Right cardiac atrium (tissue), 5 donors: Measurements from ENCODE around the gene CPZ. TPM values are rescaled to one million over a fixed set of nuclear protein-coding genes. Genes with fewer than 3 reads are reported as not detected.
A peak's percentile ranks its signal among the peaks of the same experiment; 100 is the strongest.
"Not testable (repeated sequence)": the region's sequence is repeated elsewhere in the genome, so short reads cannot be mapped to it uniquely, and the experiment has no call there.

Experiments used
- ATAC-seq, 2 donors: fragments of 200-7000 bp; cut with Tn5 transposase; one replicate each; pipeline versions ENCODE4 v1.8.0 to v1.9.1; 2020; ENCODE audit warnings: moderate library complexity in 2 of 2, mild to moderate bottlenecking in 1 of 2
- DNase-seq, 3 donors: peaks; one replicate each; pipeline ENCODE4 v3.0.0-alpha.2; 2020
- H3K27ac ChIP-seq: one replicate; pipeline ENCODE4 v1.5.1; 2013; ENCODE audit warnings: mild to moderate bottlenecking, low read length, control low read depth, moderate library complexity
- H3K27me3 ChIP-seq: one replicate; pipeline ENCODE4 v1.6.1; 2013; ENCODE audit not compliant: control insufficient read depth, insufficient read depth
- H3K4me1 ChIP-seq: one replicate; pipeline ENCODE4 v1.6.1; 2013; ENCODE audit warnings: low read length; ENCODE audit not compliant: control insufficient read depth, insufficient read depth
- H3K4me3 ChIP-seq: one replicate; pipeline ENCODE4 v1.5.1; 2013; ENCODE audit warnings: low read length, control low read depth
- H3K9me3 ChIP-seq: one replicate; pipeline ENCODE4 v1.6.1; 2013; ENCODE audit warnings: low read length; ENCODE audit not compliant: control insufficient read depth
- WGBS: extraction: QIAGEN DNeasy Blood & Tissue Kit; methylation state at CpG from one replicate; pipeline ENCODE4 v1.1.7; 2013; 5-methylcytosine and 5-hydroxymethylcytosine counted together
- intact Hi-C, 4 donors: fragments of 100-400 bp; cut with DNase I; formaldehyde crosslinking; loops; one replicate each; pipeline versions ENCODE4 v1.11.0 to v1.14.0; 2022 to 2023
- polyA plus RNA-seq: library from polyadenylated mRNA; stranded (reverse); fragments of 200-250 nt; gene quantifications from one replicate; pipeline ENCODE4 v1.2.3, GENCODE V29; 2013
- total RNA-seq, 4 donors: library from RNA; stranded (reverse); fragmentation: NEBNext Ultra II Directional; extraction: Animal tissue kit (Norgen Biotek cat#: 25700); gene quantifications; one replicate each; pipeline ENCODE4 v1.2.1, GENCODE V29; 2021
- donor health status: healthy with polysubstance abuse.
- donor health status: DM: no; HTN: yes; CAD: no.
- donor health status: DM: no; HTN: no; CAD: no.
- donor health status: DM: no; HTN: yes; CAD: no; lungs with severe emphysema.
- donor health status: DM: yes; HTN: yes; CAD: no.

Gene CPZ
- total and polyA plus RNA-seq, 5 donors, result 0.34 to 1.5 (median 1.2) TPM

GRCh38 chr4:8630240-8630905 is 37.8 kb downstream of the CPZ start:
- H3K27me3 ChIP-seq, intact Hi-C loops, H3K27ac ChIP-seq, H3K4me3 ChIP-seq, H3K9me3 ChIP-seq, DNase-seq, H3K4me1 ChIP-seq: not testable (repeated sequence)
- WGBS, result no CpG with 5 or more reads among the region's 29 CpGs
- ATAC-seq, result peak; percentile 42 to 58

DNA sequence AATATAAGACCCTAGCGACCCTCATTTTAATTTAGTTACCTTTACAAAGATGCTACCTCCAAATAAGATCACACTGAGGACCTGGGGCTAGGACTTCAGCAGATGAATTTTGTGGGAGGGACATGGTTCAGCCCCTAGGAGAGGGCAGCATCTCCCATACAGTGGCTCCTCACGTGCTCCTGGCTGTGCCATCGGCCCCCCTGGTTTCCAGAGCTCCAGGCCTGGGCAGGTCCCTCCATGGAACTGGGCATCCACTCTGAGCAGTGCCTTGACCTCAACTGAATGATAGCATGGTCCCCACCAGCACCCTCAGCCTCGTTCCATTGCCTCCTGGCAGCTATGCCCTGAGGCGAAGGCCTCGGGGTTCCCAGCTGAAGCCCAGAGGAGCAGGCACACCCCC is 39.3 kb downstream of the CPZ start:
- intact Hi-C loops, result not testable (repeated sequence)
- ATAC-seq, result peak; percentile 7 to 30
- 68% methylated on average over 2 of the region's 6 CpGs for WGBS

GRCh38 chr4:8634773-8635172 is 42.2 kb downstream of the CPZ start:
- 90% methylated on average over 5 of the region's 11 CpGs for WGBS
- H3K27me3 ChIP-seq, H3K4me3 ChIP-seq: not testable (repeated sequence)

More for the DNA sequence above, 39.3 kb downstream of the CPZ start:
- H3K4me1 ChIP-seq, H3K27me3 ChIP-seq, H3K4me3 ChIP-seq, H3K27ac ChIP-seq, H3K9me3 ChIP-seq: not testable (repeated sequence)
- peak in 2 of 3 donors; percentile 27 to 39 for DNase-seq

DNA sequence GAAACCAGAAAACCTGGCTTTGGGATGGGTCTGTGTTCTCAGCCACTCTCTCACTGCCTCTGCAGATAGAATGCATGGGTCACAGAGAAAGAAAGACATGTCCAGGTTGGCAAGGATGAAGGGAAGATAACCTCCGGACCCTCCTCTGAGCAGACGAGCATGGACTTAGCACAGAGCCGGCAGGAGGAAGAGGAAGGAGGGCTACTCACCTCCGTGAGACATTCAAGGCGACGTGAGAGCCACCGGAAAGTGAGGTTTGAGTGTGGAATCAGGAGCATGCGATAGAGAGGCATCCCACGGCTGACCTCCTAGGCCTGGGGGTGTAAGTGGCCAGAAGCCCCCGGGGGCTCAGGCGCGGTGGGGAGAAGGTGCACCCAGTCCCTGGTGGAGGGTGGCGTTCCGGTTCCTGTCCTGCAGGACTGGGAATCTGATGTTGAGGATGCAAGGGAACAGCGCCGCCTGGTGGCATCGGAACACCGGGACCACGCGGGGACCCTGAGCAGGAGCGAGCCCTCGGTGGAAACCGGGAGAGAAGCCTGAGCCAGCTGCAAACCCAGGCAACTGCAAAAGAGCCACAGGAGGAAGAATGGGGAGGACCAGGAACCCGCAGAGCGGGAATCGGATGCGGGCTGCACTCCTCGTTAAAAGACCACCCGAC is 43.5 kb downstream of the CPZ start:
- intact Hi-C loops, DNase-seq, H3K4me3 ChIP-seq, H3K27ac ChIP-seq, H3K4me1 ChIP-seq, H3K27me3 ChIP-seq, H3K9me3 ChIP-seq: not testable (repeated sequence)
- 23% methylated on average over 3 of the region's 29 CpGs for WGBS
- peak; percentile 10 to 69 for ATAC-seq

More at GRCh38 chr4:8634773-8635172, 42.2 kb downstream of the CPZ start:
- H3K27ac ChIP-seq, ATAC-seq, intact Hi-C loops, DNase-seq, H3K4me1 ChIP-seq, H3K9me3 ChIP-seq: not testable (repeated sequence)

DNA sequence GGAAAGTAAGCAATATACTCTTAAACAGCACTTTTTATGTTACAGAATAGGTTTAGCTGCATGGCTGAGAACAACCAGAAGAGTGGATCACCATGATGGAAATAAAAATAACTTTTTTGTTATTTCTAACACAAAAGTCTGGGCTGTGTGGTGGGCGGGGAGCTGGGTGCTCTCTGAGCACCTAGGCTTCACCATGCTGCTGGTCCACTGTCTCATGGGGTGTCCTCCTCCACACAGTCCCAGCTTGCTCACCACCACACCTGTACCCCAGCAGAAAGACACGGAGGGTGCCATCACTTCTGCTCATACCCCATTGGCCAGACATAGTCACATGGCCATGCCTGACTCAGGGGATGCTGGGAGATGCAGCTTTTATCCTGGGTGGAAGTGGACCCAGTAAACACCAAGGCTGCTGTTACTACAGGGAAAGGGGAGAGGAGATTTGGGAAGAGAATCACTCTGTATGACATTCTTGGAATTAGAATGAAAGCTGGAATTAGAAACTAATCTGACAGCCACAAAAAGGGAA is 45.0 kb downstream of the CPZ start:
- Histone ChIP-seq H3K4me1 (no peaks in the 10 kb centered on the region), H3K4me3 (no peak overlapping the region), H3K27me3 (no peaks in the 10 kb centered on the region), H3K27ac (no peak overlapping the region), H3K9me3 (no peaks in the 10 kb centered on the region)
- intact Hi-C loops, result no loop called here
- WGBS, result 75% methylated on average over 2 of the region's 2 CpGs
- ATAC-seq (no peak), DNase-seq (peak in 1 of 3 donors; percentile 9)

GRCh38 chr4:8639021-8639420 is 46.5 kb downstream of the CPZ start:
- H3K9me3 ChIP-seq, result no peaks in the 10 kb centered on the region
- ATAC-seq, result no peak
- WGBS, result 55% methylated on average over 10 of the region's 10 CpGs
- DNase-seq, result peak in 1 of 3 donors; percentile 20
- no peaks in the 10 kb centered on the region for H3K4me1 ChIP-seq
- H3K27ac ChIP-seq, result no peak overlapping the region
- no peaks in the 10 kb centered on the region for H3K27me3 ChIP-seq
- no peak overlapping the region for H3K4me3 ChIP-seq
- intact Hi-C loops, result no loop called here

GRCh38 chr4:8639777-8640720 is 47.5 kb downstream of the CPZ start:
- no peak for ATAC-seq
- intact Hi-C loops, result no loop called here
- Histone ChIP-seq H3K4me3 (no peak overlapping the region), H3K4me1 (no peaks in the 10 kb centered on the region), H3K27ac (no peak overlapping the region), H3K27me3 (no peaks in the 10 kb centered on the region), H3K9me3 (no peaks in the 10 kb centered on the region)
- 84% methylated on average over 26 of the region's 26 CpGs for whole genome bisulfite sequencing
- DNase-seq, result peak in 2 of 3 donors; percentile 21 to 30

- ATAC-seq (no peak), DNase-seq (no peak)
- intact Hi-C loops, result no loop called here
- WGBS, result 87% methylated on average over 11 of the region's 11 CpGs
- Histone ChIP-seq H3K4me1 (no peaks in the 10 kb centered on the region), H3K9me3 (no peaks in the 10 kb centered on the region), H3K27me3 (no peaks in the 10 kb centered on the region), H3K4me3 (no peak overlapping the region), H3K27ac (no peak overlapping the region)
Measured at GRCh38 chr4:8640816-8641215, 48.3 kb downstream of the CPZ start.

- Histone ChIP-seq H3K27me3 (no peaks in the 10 kb centered on the region), H3K4me1 (no peaks in the 10 kb centered on the region), H3K9me3 (no peaks in the 10 kb centered on the region), H3K4me3 (no peak overlapping the region), H3K27ac (no peak overlapping the region)
- ATAC-seq (no peak), DNase-seq (peak in 2 of 3 donors; percentile 12 to 32)
- 90% methylated on average over 15 of the region's 15 CpGs for WGBS
- intact Hi-C loops, result no loop called here
Measured at GRCh38 chr4:8641256-8641655, 48.7 kb downstream of the CPZ start.

- ATAC-seq (no peak), DNase-seq (peak in 2 of 3 donors; percentile 13 to 16)
- Histone ChIP-seq H3K27me3 (no peaks in the 10 kb centered on the region), H3K9me3 (no peaks in the 10 kb centered on the region), H3K4me3 (no peak overlapping the region), H3K27ac (no peak overlapping the region), H3K4me1 (no peaks in the 10 kb centered on the region)
- intact Hi-C loops, result no loop called here
- 82% methylated on average over 16 of the region's 16 CpGs for WGBS
Measured at GRCh38 chr4:8641931-8642650, 49.5 kb downstream of the CPZ start.
